Fibroblast of lung (primary cell): Measurements from ENCODE around the gene NCOA7. TPM values are rescaled to one million over a fixed set of nuclear protein-coding genes. Genes with fewer than 3 reads are reported as not detected.

ENCODE experiments used
- DNase-seq, 2 donors: peaks; one replicate each; pipeline versions ENCODE4 v3.0.0 to v3.0.0-alpha.2; 2010; ENCODE audit warnings: low read depth in 2 of 2
- H2AFZ ChIP-seq: 2 replicates; pipeline ENCODE4 v1.5.1; 2012; ENCODE audit warnings: low read length, control low read depth, inconsistent platforms
- H3K27ac ChIP-seq: 2 replicates; pipeline ENCODE4 v1.5.1; 2011; ENCODE audit warnings: low read length, control low read depth; ENCODE audit not compliant: insufficient read depth
- H3K27me3 ChIP-seq: 2 replicates; pipeline ENCODE4 v1.5.1; 2011; ENCODE audit warnings: mild to moderate bottlenecking, low read length; ENCODE audit not compliant: control insufficient read depth, insufficient read depth
- H3K36me3 ChIP-seq: 2 replicates; pipeline ENCODE4 v1.5.1; 2011; ENCODE audit warnings: low read length; ENCODE audit not compliant: control insufficient read depth, insufficient read depth
- H3K4me1 ChIP-seq: 2 replicates; pipeline ENCODE4 v1.5.1; 2011; ENCODE audit warnings: low read length; ENCODE audit not compliant: control insufficient read depth, insufficient read depth; ENCODE audit errors: extremely low read depth
- H3K4me2 ChIP-seq: 2 replicates; pipeline ENCODE4 v1.5.1; 2011; ENCODE audit warnings: low read length, control low read depth; ENCODE audit not compliant: insufficient read depth; ENCODE audit errors: extremely low read depth
- H3K4me3 ChIP-seq, 4 experiments: fragments of 200-600 bp in 1 of 4; sonication (generic) in 1 of 4; replicated peaks in 1 of 4; 2 replicates each; pipeline ENCODE4 v1.5.1; 2011 to 2016; ENCODE audit warnings: low read length in 4 of 4, low read depth in 3 of 4, mild to moderate bottlenecking in 3 of 4, control low read depth in 2 of 4, inconsistent platforms in 1 of 4, mixed read lengths in 1 of 4; ENCODE audit not compliant: insufficient read depth in 1 of 4; ENCODE audit errors: control extremely low read depth in 1 of 4
- H3K79me2 ChIP-seq: 2 replicates; pipeline ENCODE4 v1.5.1; 2012; ENCODE audit warnings: mild to moderate bottlenecking, low read length, inconsistent platforms; ENCODE audit not compliant: control insufficient read depth, insufficient read depth
- H3K9ac ChIP-seq: 2 replicates; pipeline ENCODE4 v1.5.1; 2011; ENCODE audit warnings: mild to moderate bottlenecking, low read length, control low read depth; ENCODE audit not compliant: insufficient read depth
- H3K9me3 ChIP-seq: 2 replicates; pipeline ENCODE4 v1.5.1; 2012; ENCODE audit warnings: low read depth, low read length; ENCODE audit not compliant: control insufficient read depth, insufficient read depth
- H4K20me1 ChIP-seq: 2 replicates; pipeline ENCODE4 v1.5.1; 2011; ENCODE audit warnings: low read length; ENCODE audit not compliant: control insufficient read depth, insufficient read depth; ENCODE audit errors: extremely low read depth
- CTCF ChIP-seq, 2 donors: IDR thresholded peaks in 1 of 2; conservative IDR thresholded peaks in 1 of 2; 1 replicate in 1 of 2; 2 replicates in 1 of 2; pipeline ENCODE4 v1.5.1; 2011 to 2012; ENCODE audit warnings: low read length in 2 of 2, control low read depth in 1 of 2, inconsistent platforms in 1 of 2, low read depth in 1 of 2, mild to moderate bottlenecking in 1 of 2
- EZH2 ChIP-seq: IDR thresholded peaks from 2 replicates; pipeline ENCODE4 v1.5.1; 2012; ENCODE audit warnings: low read length, control low read depth, mild to moderate bottlenecking; ENCODE audit errors: missing control alignments
- polyA plus RNA-seq, 2 donors: library from polyadenylated mRNA; depleted of rRNA in 1 of 2; stranded (reverse) in 1 of 2; unstranded in 1 of 2; fragments of >200 nt; gene quantifications; 2 replicates each; pipeline ENCODE4 v1.2.1, GENCODE V29; 2011 to 2012; ENCODE audit warnings: missing spikeins in 1 of 2
- total RNA-seq: library from RNA; depleted of rRNA; stranded (reverse); fragments of >200 nt; gene quantifications from 2 replicates; pipeline ENCODE4 v1.2.1, GENCODE V29; 2014

NCOA7 gene
- total and polyA plus RNA-seq, 2 donors (not counting 1 experiment from before 2014, with no cell fraction given) = 13.7 to 49.9 TPM

- no peak for DNase-seq
- H3K4me2 ChIP-seq = peak overlapping the region; percentile 59
- TF ChIP-seq EZH2 (no peak), CTCF (conservative IDR thresholded peaks at IDR 0.05 in 1 of 2, IDR thresholded peaks at IDR 0.05 in 1 of 2; ENCODE audit: low read depth in 1 of 2, low read length in 2 of 2) (no peak)
- H3K27ac ChIP-seq = peak overlapping the region; percentile 39
- H3K4me1 ChIP-seq = peaks cover 20% of the 10 kb centered on the region
- no peak overlapping the region for H2AFZ ChIP-seq
- H3K79me2 ChIP-seq = peaks cover 18% of the 10 kb centered on the region
- H3K9ac ChIP-seq = no peak overlapping the region
- no peaks in the 10 kb centered on the region for H3K9me3 ChIP-seq
- H3K4me3 ChIP-seq = no peak overlapping the region
- H4K20me1 ChIP-seq = no peaks in the 10 kb centered on the region
- no peaks in the 10 kb centered on the region for H3K36me3 ChIP-seq
- H3K27me3 ChIP-seq = no peaks in the 10 kb centered on the region
These were observed 3.1 kb downstream of the NCOA7 start for GRCh38 chr6:125793863-125794262.

GRCh38 chr6:125794342-125795137, 3.8 kb downstream of the NCOA7 start:
- Histone ChIP-seq H3K9ac (no peak overlapping the region), H3K27ac (peak overlapping the region; percentile 39), H3K4me2 (peak overlapping the region; percentile 59), H3K27me3 (no peaks in the 10 kb centered on the region), H3K79me2 (peaks cover 18% of the 10 kb centered on the region), H3K36me3 (no peaks in the 10 kb centered on the region), H3K4me1 (peaks cover 18% of the 10 kb centered on the region), H2AFZ (no peak overlapping the region), H4K20me1 (no peaks in the 10 kb centered on the region), H3K9me3 (no peaks in the 10 kb centered on the region), H3K4me3 (no peak overlapping the region)
- no peak for TF ChIP-seq EZH2
- no peak for TF ChIP-seq CTCF (conservative IDR thresholded peaks at IDR 0.05 in 1 of 2, IDR thresholded peaks at IDR 0.05 in 1 of 2; ENCODE audit: low read depth in 1 of 2, low read length in 2 of 2)
- DNase-seq = peak in 1 of 2 donors; percentile 67

- Histone ChIP-seq H3K79me2 (peaks cover 18% of the 10 kb centered on the region), H2AFZ (no peak overlapping the region), H3K9me3 (no peaks in the 10 kb centered on the region), H3K27ac (no peak overlapping the region), H3K9ac (no peak overlapping the region), H3K4me3 (no peak overlapping the region), H3K27me3 (no peaks in the 10 kb centered on the region), H3K4me1 (peaks cover 13% of the 10 kb centered on the region), H3K36me3 (no peaks in the 10 kb centered on the region), H4K20me1 (no peaks in the 10 kb centered on the region), H3K4me2 (no peak overlapping the region)
- TF ChIP-seq CTCF (conservative IDR thresholded peaks at IDR 0.05 in 1 of 2, IDR thresholded peaks at IDR 0.05 in 1 of 2; ENCODE audit: low read depth in 1 of 2, low read length in 2 of 2) = no peak
- TF ChIP-seq EZH2 = no peak
- DNase-seq = no peak
These were observed 4.5 kb downstream of the NCOA7 start for GRCh38 chr6:125795301-125795700.
